H1 (cell line): Measurements from ENCODE around the gene RPL19. TPM values are rescaled to one million over a fixed set of nuclear protein-coding genes. Genes with fewer than 3 reads are reported as not detected.

Experiments used
- CTCF ChIA-PET: fragments of 300-600 bp; sonication (Branson Sonifier 250); formaldehyde crosslinking; loops from one replicate; lab custom pipeline; 2021; ENCODE audit not compliant: partially characterized antibody; lab: Charles Lee
- POLR2A ChIA-PET: fragments of 300-600 bp; sonication (Branson Sonifier 250); formaldehyde crosslinking; loops from one replicate; lab custom pipeline; 2021; ENCODE audit warnings: inconsistent platforms; ENCODE audit not compliant: partially characterized antibody; lab: Charles Lee
- DNase-seq, 2 experiments: peaks; one replicate each; pipeline versions ENCODE4 v3.0.0 to v3.0.0-alpha.2; 2010 to 2022; ENCODE audit warnings: low spot score in 2 of 2, low read depth in 1 of 2, mixed read lengths in 1 of 2
- FAIRE-seq: peaks from 2 replicates; lab custom pipeline; 2011; peaks lifted over from hg19 to GRCh38; lab: Jason Lieb, UNC
- H2AFZ ChIP-seq: 2 replicates; pipeline ENCODE4 v1.8.1; 2012; ENCODE audit warnings: low read length, inconsistent platforms
- H2AK5ac ChIP-seq: 2 replicates; pipeline ENCODE4 v1.6.1; 2013; ENCODE audit warnings: low read depth, low read length
- H2BK120ac ChIP-seq: replicated peaks from 2 replicates; pipeline ENCODE3; 2013; ENCODE audit warnings: low read depth, low read length, inconsistent platforms
- H2BK12ac ChIP-seq: 2 replicates; pipeline ENCODE4 v1.6.1; 2013; ENCODE audit warnings: low read depth, low read length
- H2BK15ac ChIP-seq: 2 replicates; pipeline ENCODE4 v1.6.1; 2013; ENCODE audit warnings: low read length
- H2BK20ac ChIP-seq: 2 replicates; pipeline ENCODE4 v1.6.1; 2013; ENCODE audit warnings: low read length
- H2BK5ac ChIP-seq: 2 replicates; pipeline ENCODE4 v1.6.1; 2013; ENCODE audit warnings: low read depth, low read length
- H3K14ac ChIP-seq: 2 replicates; pipeline ENCODE4 v1.6.1; 2013; ENCODE audit warnings: inconsistent platforms; ENCODE audit not compliant: insufficient read length
- H3K18ac ChIP-seq: 2 replicates; pipeline ENCODE4 v1.6.1; 2013; ENCODE audit warnings: low read length; ENCODE audit errors: extremely low read depth
- H3K23ac ChIP-seq: 2 replicates; pipeline ENCODE4 v1.6.1; 2013; ENCODE audit warnings: inconsistent platforms; ENCODE audit not compliant: insufficient read length
- H3K23me2 ChIP-seq: 2 replicates; pipeline ENCODE4 v1.6.1; 2013; ENCODE audit warnings: low read depth, low read length
- H3K27ac ChIP-seq: 2 replicates; pipeline ENCODE4 v1.6.1; 2011; ENCODE audit warnings: low read depth, low read length, inconsistent platforms
- H3K27me3 ChIP-seq, 4 experiments: replicated peaks in 1 of 4; 1 replicate in 1 of 4; 2 replicates in 3 of 4; pipeline versions ENCODE4 v1.6.1 to v1.8.1; 2011 to 2013; ENCODE audit warnings: low read length in 3 of 4, mild to moderate bottlenecking in 3 of 4, inconsistent platforms in 2 of 4, mixed read lengths in 2 of 4, moderate library complexity in 1 of 4; ENCODE audit not compliant: control insufficient read depth in 3 of 4, insufficient read depth in 3 of 4; ENCODE audit errors: extremely low read depth in 1 of 4
- H3K36me3 ChIP-seq, 4 experiments: 2 replicates each; pipeline versions ENCODE4 v1.6.1 to v1.8.1; 2011 to 2013; ENCODE audit warnings: mild to moderate bottlenecking in 4 of 4, low read length in 3 of 4, moderate library complexity in 2 of 4, control low read depth in 1 of 4, inconsistent platforms in 1 of 4; ENCODE audit not compliant: insufficient read depth in 4 of 4, control insufficient read depth in 2 of 4
- H3K4ac ChIP-seq: replicated peaks from 2 replicates; pipeline ENCODE3; 2013; ENCODE audit warnings: low read length, low read depth, mixed read lengths, inconsistent platforms; ENCODE audit not compliant: insufficient read length
- H3K4me1 ChIP-seq, 4 experiments: replicated peaks in 1 of 4; 1 replicate in 1 of 4; 2 replicates in 3 of 4; pipeline versions ENCODE4 v1.6.1 to v1.8.1; 2011 to 2013; ENCODE audit warnings: low read length in 3 of 4, inconsistent platforms in 2 of 4, mixed read lengths in 1 of 4; ENCODE audit not compliant: insufficient read depth in 4 of 4, control insufficient read depth in 3 of 4
- H3K4me2 ChIP-seq, 2 experiments: 2 replicates each; pipeline versions ENCODE4 v1.6.1 to v1.8.1; 2011 to 2013; ENCODE audit warnings: low read depth in 2 of 2, low read length in 2 of 2, control low read depth in 1 of 2, inconsistent platforms in 1 of 2, mild to moderate bottlenecking in 1 of 2; ENCODE audit not compliant: insufficient read depth in 1 of 2
- H3K4me3 ChIP-seq, 4 experiments: fragments of 200-600, 300-600 bp in 1 of 4; sonication (generic), shearing (Covaris generic), sonication (Bioruptor Twin) in 1 of 4; 2 replicates each; pipeline versions ENCODE4 v1.5.1 to v1.8.1; 2011 to 2016; ENCODE audit warnings: low read length in 4 of 4, low read depth in 3 of 4, control low read depth in 2 of 4, inconsistent platforms in 2 of 4, mild to moderate bottlenecking in 2 of 4, mixed read lengths in 1 of 4, moderate library complexity in 1 of 4; ENCODE audit not compliant: insufficient read depth in 2 of 4; ENCODE audit errors: extremely low read depth in 1 of 4
- H3K56ac ChIP-seq: replicated peaks from 2 replicates; pipeline ENCODE3; 2013; ENCODE audit warnings: low read depth, mild to moderate bottlenecking, mixed read lengths, low read length, inconsistent platforms; ENCODE audit not compliant: insufficient read length
- H3K79me1 ChIP-seq: 2 replicates; pipeline ENCODE4 v1.6.1; 2013; ENCODE audit warnings: low read depth, low read length, control low read depth
- H3K79me2 ChIP-seq, 2 experiments: 2 replicates each; pipeline versions ENCODE4 v1.6.1 to v1.8.1; 2012 to 2013; ENCODE audit warnings: low read length in 2 of 2, mild to moderate bottlenecking in 2 of 2, inconsistent platforms in 1 of 2; ENCODE audit not compliant: insufficient read depth in 2 of 2, control insufficient read depth in 1 of 2
- H3K9ac ChIP-seq, 4 experiments: replicated peaks in 1 of 4; 1 replicate in 1 of 4; 2 replicates in 3 of 4; pipeline versions ENCODE4 v1.6.1 to v1.8.1; 2011 to 2013; ENCODE audit warnings: low read depth in 3 of 4, low read length in 3 of 4, control low read depth in 2 of 4, mild to moderate bottlenecking in 2 of 4, moderate library complexity in 2 of 4, inconsistent platforms in 1 of 4; ENCODE audit errors: extremely low read depth in 1 of 4
- H3K9me3 ChIP-seq, 2 experiments: 2 replicates each; pipeline versions ENCODE4 v1.6.1 to v1.8.1; 2012 to 2013; ENCODE audit warnings: mild to moderate bottlenecking in 2 of 2, moderate library complexity in 2 of 2, control low read depth in 1 of 2, inconsistent platforms in 1 of 2, low read depth in 1 of 2, low read length in 1 of 2, mixed read lengths in 1 of 2; ENCODE audit not compliant: insufficient read depth in 2 of 2
- H4K20me1 ChIP-seq, 2 experiments: replicated peaks in 1 of 2; 2 replicates each; pipeline versions ENCODE3 to v1.8.1; 2011 to 2013; ENCODE audit warnings: inconsistent platforms in 2 of 2, low read length in 2 of 2, mild to moderate bottlenecking in 1 of 2; ENCODE audit not compliant: insufficient read depth in 2 of 2, control insufficient read depth in 1 of 2
- H4K5ac ChIP-seq: 2 replicates; pipeline ENCODE4 v1.6.1; 2013; ENCODE audit warnings: low read length, low read depth, mixed read lengths, inconsistent platforms; ENCODE audit not compliant: insufficient read length
- H4K8ac ChIP-seq: 2 replicates; pipeline ENCODE4 v1.8.0; 2013; ENCODE audit warnings: mild to moderate bottlenecking, moderate library complexity, low read length, inconsistent platforms; ENCODE audit not compliant: insufficient read depth; ENCODE audit errors: extremely low read depth
- H4K91ac ChIP-seq: replicated peaks from 2 replicates; pipeline ENCODE3; 2013; ENCODE audit warnings: low read length, mixed read lengths, inconsistent platforms; ENCODE audit not compliant: insufficient read length
- BCL11A ChIP-seq, 2 experiments: IDR thresholded peaks; one replicate each; pipeline ENCODE4 v1.6.1; 2011; ENCODE audit warnings: low read depth in 2 of 2, low read length in 2 of 2, mild to moderate bottlenecking in 2 of 2
- CHD1 ChIP-seq: IDR thresholded peaks from 2 replicates; pipeline ENCODE4 v1.6.1; 2012; ENCODE audit warnings: low read depth, low read length, improper control_type of control experiment
- E2F6 ChIP-seq: IDR thresholded peaks from 2 replicates; pipeline ENCODE4 v1.6.1; 2012; ENCODE audit warnings: inconsistent platforms
- GABPA ChIP-seq: IDR thresholded peaks from 2 replicates; pipeline ENCODE4 v1.6.1; 2011; ENCODE audit warnings: mild to moderate bottlenecking, low read length, moderate library complexity, borderline replicate concordance; ENCODE audit not compliant: insufficient read depth
- HDAC2 ChIP-seq, 2 experiments: fragments of 300-600 bp in 1 of 2; sonication (generic) in 1 of 2; IDR thresholded peaks; 2 replicates each; pipeline ENCODE4 v1.6.1; 2011 to 2012; ENCODE audit warnings: low read depth in 2 of 2, low read length in 2 of 2, mild to moderate bottlenecking in 2 of 2, moderate library complexity in 2 of 2, borderline replicate concordance in 1 of 2, inconsistent platforms in 1 of 2
- JUN ChIP-seq: IDR thresholded peaks from 2 replicates; pipeline ENCODE4 v1.6.1; 2011; ENCODE audit warnings: low read depth, mild to moderate bottlenecking, improper control_type of control experiment, low read length
- KDM1A ChIP-seq: fragments of 200-600, 300-600 bp; sonication (generic); IDR thresholded peaks from 2 replicates; pipeline ENCODE4 v1.7.1; 2016; ENCODE audit warnings: mild to moderate bottlenecking, low read length, borderline replicate concordance
- KDM4A ChIP-seq: IDR thresholded peaks from one replicate; pipeline ENCODE4 v1.7.1; 2012; ENCODE audit warnings: low read depth, mild to moderate bottlenecking, moderate library complexity, low read length, inconsistent platforms; ENCODE audit not compliant: severe bottlenecking
- RFX5 ChIP-seq: IDR thresholded peaks from 2 replicates; pipeline ENCODE4 v1.6.1; 2011; ENCODE audit warnings: low read depth, low read length, improper control_type of control experiment, borderline replicate concordance
- SIN3A ChIP-seq, 2 experiments: IDR thresholded peaks in 1 of 2; conservative IDR thresholded peaks in 1 of 2; 2 replicates each; pipeline ENCODE4 v1.6.1; 2011 to 2012; ENCODE audit warnings: low read length in 2 of 2, improper control_type of control experiment in 1 of 2, low read depth in 1 of 2, mild to moderate bottlenecking in 1 of 2
- SIRT6 ChIP-seq: IDR thresholded peaks from one replicate; pipeline ENCODE4 v1.7.1; 2012; ENCODE audit warnings: low read length, inconsistent platforms
- WGBS, 2 experiments: shearing (Covaris generic) in 1 of 2; methylation state at CpG; one replicate each; pipeline versions ENCODE4 v1.1.6 to v1.1.7; 2013 to 2015; ENCODE audit warnings: low lambda C conversion rate in 2 of 2, mixed read lengths in 2 of 2, inconsistent platforms in 1 of 2, low coverage in 1 of 2, missing lambda C conversion rate in 1 of 2; ENCODE audit not compliant: insufficient replicate concordance in 2 of 2, insufficient coverage in 1 of 2, insufficient read length in 1 of 2; ENCODE audit errors: extremely low coverage in 1 of 2, missing lambda C conversion rate in 1 of 2; 5-methylcytosine and 5-hydroxymethylcytosine counted together
- polyA plus RNA-seq, 7 experiments: library from polyadenylated mRNA; depleted of rRNA in 3 of 7; stranded (reverse) in 5 of 7; unstranded in 2 of 7; fragments of >200 nt in 5 of 7; fragments of 200-250 nt in 2 of 7; gene quantifications; 1 replicate in 5 of 7; 2 replicates in 1 of 7; 4 replicates in 1 of 7; pipeline versions ENCODE4 v1.2.1 to v1.2.3, GENCODE V29; 2011 to 2013; ENCODE audit warnings: missing spikeins in 2 of 7, mixed read lengths in 2 of 7
- total RNA-seq: library from RNA; stranded (reverse); fragmentation: NEBNext Ultra II Directional; extraction: Animal tissue kit (Norgen Biotek cat#: 25700); gene quantifications from 2 replicates; pipeline ENCODE4 v1.2.1, GENCODE V29; 2021

Gene RPL19
- total and polyA plus RNA-seq, 2 of the 8 experiments (the other 6 are each of a cell fraction or from before 2014, with no cell fraction given) = 2,108 to 2,182 TPM

GRCh38 chr17:39183720-39184119 lies 16.4 kb upstream of the RPL19 start:
- DNase-seq = no peak
- H3K4me1 ChIP-seq = no peaks in the 10 kb centered on the region
- no peaks in the 10 kb centered on the region for H3K79me2 ChIP-seq
- CTCF ChIA-PET = interaction anchor here (1.0 to 3.7 kb wide), 9 partner anchors 9 to 200 kb away, joined by 3 to 21 read pairs (median 5); no protein-coding TSS in a partner anchor
- WGBS, 2 experiments = 96% methylated on average over 9 of the region's 10 CpGs; no CpG with 5 or more reads in 1 of the 2 experiments
- H4K20me1 ChIP-seq = peaks cover 0 to 17% of the 10 kb centered on the region in 2 experiments
- no peak overlapping the region for H2BK120ac ChIP-seq
- no peak overlapping the region for H3K14ac ChIP-seq
- no peak overlapping the region for H3K18ac ChIP-seq
- no peaks in the 10 kb centered on the region; the same call in 1 of the 2 replicates for H3K79me1 ChIP-seq
- no peak overlapping the region for H3K23ac ChIP-seq
- no peak overlapping the region for H3K4me3 ChIP-seq
- H4K91ac ChIP-seq = no peak overlapping the region
- TF ChIP-seq GABPA (no peak), E2F6 (no peak), CHD1 (no peak), BCL11A (IDR thresholded peaks at IDR 0.05; ENCODE audit: low read depth in 2 of 2, low read length in 2 of 2) (no peak), SIRT6 (no peak), JUN (no peak), HDAC2 (IDR thresholded peaks at IDR 0.05; ENCODE audit: borderline replicate concordance in 1 of 2, low read depth in 2 of 2, low read length in 2 of 2) (no peak), KDM4A (no peak), KDM1A (no peak), SIN3A (conservative IDR thresholded peaks at IDR 0.05 in 1 of 2, IDR thresholded peaks at IDR 0.05 in 1 of 2; ENCODE audit: low read depth in 1 of 2, low read length in 2 of 2) (no peak), RFX5 (no peak)
- TF ChIP-seq, all 59 proteins: peak for 0
- no peak overlapping the region for H2BK12ac ChIP-seq
- H3K23me2 ChIP-seq = no peaks in the 10 kb centered on the region
- no peaks in the 10 kb centered on the region for H3K9me3 ChIP-seq
- H3K9ac ChIP-seq = no peak overlapping the region
- H3K56ac ChIP-seq = no peak overlapping the region
- no peak overlapping the region for H3K27ac ChIP-seq
- no peak overlapping the region for H2AK5ac ChIP-seq
- H2BK20ac ChIP-seq = no peak overlapping the region
- no peak overlapping the region for H2BK5ac ChIP-seq
- no peak for FAIRE-seq
- H4K5ac ChIP-seq = no peak overlapping the region
- H3K4ac ChIP-seq = no peak overlapping the region
- H2AFZ ChIP-seq = no peak overlapping the region
- H3K36me3 ChIP-seq = peaks cover 25 to 59% (median 39%) of the 10 kb centered on the region in 4 experiments
- POLR2A ChIA-PET = interaction anchor here (1.1 to 2.2 kb wide), 4 partner anchors 10 to 17 kb away, joined by 3 to 9 read pairs (median 4); partner anchors contain the start of gene RPL19
- no peak overlapping the region for H3K4me2 ChIP-seq
- H4K8ac ChIP-seq = no peak overlapping the region
- no peaks in the 10 kb centered on the region for H3K27me3 ChIP-seq
- no peak overlapping the region for H2BK15ac ChIP-seq
